ENCODE results near the gene C1QL4. TPM values are rescaled to one million over a fixed set of nuclear protein-coding genes. Genes with fewer than 3 reads are reported as not detected.

Gene C1QL4
- total RNA-seq, 1 donor from 2014 or later, result 2.0 TPM

- Histone ChIP-seq H3K36me3 (no peaks in the 10 kb centered on the region), H3K27ac (no peak overlapping the region), H3K9me3 (no peaks in the 10 kb centered on the region), H3K27me3 (peaks cover 13% of the 10 kb centered on the region), H3K4me1 (peaks cover 39% of the 10 kb centered on the region), H3K4me3 (peak overlapping the region in 1 of 2 donors; percentile 36)
- intact Hi-C loops (cut with DNase I), result no loop called here
- no peak for TF ChIP-seq POLR2AphosphoS5 (IDR thresholded peaks at IDR 0.05; ENCODE audit: insufficient read depth in 1 of 2, low read depth in 1 of 2)
- no peak for TF ChIP-seq POLR2A (IDR thresholded peaks at IDR 0.05)
- TF ChIP-seq CTCF (IDR thresholded peaks at IDR 0.05), result no peak
- DNase-seq (ENCODE audit: extremely low spot score in 2 of 2), result no peak
Observed at GRCh38 chr12:49297695-49298060, 39.3 kb downstream of the C1QL4 start.

GRCh38 chr12:49296836-49297694, 39.9 kb downstream of the C1QL4 start:
- peak overlapping the region in 1 of 2 donors; percentile 36 for H3K4me3 ChIP-seq
- DNase-seq (ENCODE audit: extremely low spot score in 2 of 2), result no peak
- intact Hi-C loops (cut with DNase I), result no loop called here

GRCh38 chr12:49296034-49296835, 40.8 kb downstream of the C1QL4 start:
- H3K4me3 ChIP-seq, result peak overlapping the region in 1 of 2 donors; percentile 36
- DNase-seq (ENCODE audit: extremely low spot score in 2 of 2), result no peak
- intact Hi-C loops (cut with DNase I), result no loop called here
- TF ChIP-seq CTCF (IDR thresholded peaks at IDR 0.05) (peak; percentile 8 to 44 (median 31)), POLR2A (IDR thresholded peaks at IDR 0.05) (no peak)
- H3K4me1 ChIP-seq, result peaks cover 45% of the 10 kb centered on the region
- H3K27me3 ChIP-seq, result peaks cover 13% of the 10 kb centered on the region
- no peaks in the 10 kb centered on the region for H3K36me3 ChIP-seq
- H3K9me3 ChIP-seq, result no peaks in the 10 kb centered on the region
- H3K27ac ChIP-seq, result no peak overlapping the region

More at GRCh38 chr12:49296836-49297694, 39.9 kb downstream of the C1QL4 start:
- peaks cover 45% of the 10 kb centered on the region for H3K4me1 ChIP-seq
- H3K9me3 ChIP-seq, result no peaks in the 10 kb centered on the region
- peaks cover 13% of the 10 kb centered on the region for H3K27me3 ChIP-seq
- no peak for TF ChIP-seq POLR2A (IDR thresholded peaks at IDR 0.05)
- TF ChIP-seq POLR2AphosphoS5 (IDR thresholded peaks at IDR 0.05; ENCODE audit: insufficient read depth in 1 of 2, low read depth in 1 of 2), result no peak
- no peak for TF ChIP-seq CTCF (IDR thresholded peaks at IDR 0.05)
- H3K27ac ChIP-seq, result no peak overlapping the region
- H3K36me3 ChIP-seq, result no peaks in the 10 kb centered on the region

GRCh38 chr12:49295082-49295936, 41.7 kb downstream of the C1QL4 start, which contains the start of gene PRPH:
Gene PRPH, plus strand, starts transcription at chr12:49295147. Its CDS starts 54 bp downstream, at chr12:49295201.
- no peak within 1 kb of the TSS for H3K27ac ChIP-seq
- peaks cover 45% of the 10 kb centered on the region for H3K4me1 ChIP-seq
- peak within 1 kb of the TSS; percentile 2 to 17 for H3K4me3 ChIP-seq
- no peak for TF ChIP-seq POLR2A (IDR thresholded peaks at IDR 0.05)
- TF ChIP-seq CTCF (IDR thresholded peaks at IDR 0.05), result no peak
- TF ChIP-seq POLR2AphosphoS5 (IDR thresholded peaks at IDR 0.05; ENCODE audit: insufficient read depth in 1 of 2, low read depth in 1 of 2), result no peak
- no peaks in the 10 kb centered on the region for H3K9me3 ChIP-seq
- DNase-seq (ENCODE audit: extremely low spot score in 2 of 2), result no peak
- intact Hi-C loops (cut with DNase I), result no loop called here
- peaks cover 13% of the 10 kb centered on the region for H3K27me3 ChIP-seq
- H3K36me3 ChIP-seq, result no peaks in the 10 kb centered on the region

All from vagina (tissue), 2 donors.